ENCODE measurements around the gene SHANK2. TPM values are rescaled to one million over a fixed set of nuclear protein-coding genes. Genes with fewer than 3 reads are reported as not detected.

SHANK2 gene
- total and polyA plus RNA-seq, 10 of the 15 experiments (the other 5 are each of a cell fraction or from before 2014, with no cell fraction given): 0.01 to 0.31 (median 0.10) TPM; not detected in 5

- ChIA-PET RAD21 (ENCODE audit: unreplicated experiment) (no interaction called here), CTCF (interaction anchor here (0.7 kb wide), 1 partner anchor 170 kb away, joined by 3 read pairs; no protein-coding TSS in a partner anchor), SMC1A (ENCODE audit: uncharacterized antibody, unreplicated experiment) (no interaction called here), POLR2A (no interaction called here)
- ATAC-seq (no peak), DNase-seq (ENCODE audit: low read depth, low spot score) (no peak), FAIRE-seq (no peak)
- Histone ChIP-seq H3K79me2 (ENCODE audit: control insufficient read depth, insufficient read depth, low read length) (no peaks in the 10 kb centered on the region), H3K4me2 (ENCODE audit: control insufficient read depth, insufficient read depth) (no peak overlapping the region), H2AFZ (ENCODE audit: control insufficient read depth, low read depth, low read length) (no peak overlapping the region), H3K4me1 (ENCODE audit: control insufficient read depth, insufficient read depth, low read length) (no peaks in the 10 kb centered on the region), H4K20me1 (ENCODE audit: control insufficient read depth, insufficient read depth) (no peaks in the 10 kb centered on the region), H3K9me3 (replicated peaks; ENCODE audit: control insufficient read depth, insufficient read depth, low read length) (no peaks in the 10 kb centered on the region), H3K9ac (ENCODE audit: control insufficient read depth, insufficient read depth, low read length) (no peak overlapping the region), H3K36me3 (ENCODE audit: control insufficient read depth in 2 of 2, insufficient read depth in 2 of 2, low read length in 1 of 2) (no peaks in the 10 kb centered on the region), H3K27ac (ENCODE audit: control insufficient read depth, insufficient read depth) (no peak overlapping the region), H3K4me3 (no peak overlapping the region), H3K27me3 (replicated peaks in 1 of 2; ENCODE audit: control insufficient read depth in 2 of 2, insufficient read depth in 2 of 2, low read length in 1 of 2) (peaks cover 4 to 7% of the 10 kb centered on the region in 2 experiments)
- BruUV-seq (replicated peaks): no TSS peak
- intact Hi-C loops (cut with micrococcal nuclease; ENCODE audit: unreplicated experiment) (no loop called here), in situ Hi-C loops (cut with MboI) (no loop called here)
- TF ChIP-seq BHLHE40 (IDR thresholded peaks at IDR 0.05; ENCODE audit: borderline replicate concordance in 1 of 2, low read depth in 2 of 2, low read length in 1 of 2): no peak
- TF ChIP-seq, protein P1, sequence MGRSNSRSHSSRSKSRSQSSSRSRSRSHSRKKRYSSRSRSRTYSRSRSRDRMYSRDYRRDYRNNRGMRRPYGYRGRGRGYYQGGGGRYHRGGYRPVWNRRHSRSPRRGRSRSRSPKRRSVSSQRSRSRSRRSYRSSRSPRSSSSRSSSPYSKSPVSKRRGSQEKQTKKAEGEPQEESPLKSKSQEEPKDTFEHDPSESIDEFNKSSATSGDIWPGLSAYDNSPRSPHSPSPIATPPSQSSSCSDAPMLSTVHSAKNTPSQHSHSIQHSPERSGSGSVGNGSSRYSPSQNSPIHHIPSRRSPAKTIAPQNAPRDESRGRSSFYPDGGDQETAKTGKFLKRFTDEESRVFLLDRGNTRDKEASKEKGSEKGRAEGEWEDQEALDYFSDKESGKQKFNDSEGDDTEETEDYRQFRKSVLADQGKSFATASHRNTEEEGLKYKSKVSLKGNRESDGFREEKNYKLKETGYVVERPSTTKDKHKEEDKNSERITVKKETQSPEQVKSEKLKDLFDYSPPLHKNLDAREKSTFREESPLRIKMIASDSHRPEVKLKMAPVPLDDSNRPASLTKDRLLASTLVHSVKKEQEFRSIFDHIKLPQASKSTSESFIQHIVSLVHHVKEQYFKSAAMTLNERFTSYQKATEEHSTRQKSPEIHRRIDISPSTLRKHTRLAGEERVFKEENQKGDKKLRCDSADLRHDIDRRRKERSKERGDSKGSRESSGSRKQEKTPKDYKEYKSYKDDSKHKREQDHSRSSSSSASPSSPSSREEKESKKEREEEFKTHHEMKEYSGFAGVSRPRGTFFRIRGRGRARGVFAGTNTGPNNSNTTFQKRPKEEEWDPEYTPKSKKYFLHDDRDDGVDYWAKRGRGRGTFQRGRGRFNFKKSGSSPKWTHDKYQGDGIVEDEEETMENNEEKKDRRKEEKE (IDR thresholded peaks at IDR 0.05): no peak
- TF ChIP-seq ZNF384 (IDR thresholded peaks at IDR 0.05; ENCODE audit: borderline replicate concordance, low read depth, low read length): no peak
- no peak for TF ChIP-seq ZZZ3 (IDR thresholded peaks at IDR 0.05; ENCODE audit: control insufficient read depth, insufficient read length, low read depth)
- no peak for TF ChIP-seq IRF4 (IDR thresholded peaks at IDR 0.05; ENCODE audit: low read depth, low read length)
- TF ChIP-seq SMC3 (IDR thresholded peaks at IDR 0.05; ENCODE audit: borderline replicate concordance, low read length): no peak
- TF ChIP-seq SUZ12 (IDR thresholded peaks at IDR 0.05; ENCODE audit: unreplicated experiment): peak; percentile 68
- no peak for TF ChIP-seq ZNF274 (IDR thresholded peaks at IDR 0.05; ENCODE audit: insufficient read depth, insufficient read length)
- 2% methylated on average over 41 of the region's 64 CpGs for WGBS (ENCODE audit: insufficient coverage, insufficient replicate concordance, low lambda C conversion rate, missing lambda C conversion rate)
These were observed 1.1 kb downstream of the SHANK2 start for GRCh38 chr11:71251151-71251721.

All from GM12878 (cell line).